Vagina (tissue), 2 donors: ENCODE data around the gene UCN2. TPM values are rescaled to one million over a fixed set of nuclear protein-coding genes. Genes with fewer than 3 reads are reported as not detected.

Experiments used
- DNase-seq, 2 donors: peaks; one replicate each; pipeline ENCODE4 v3.0.0-alpha.2; 2017; ENCODE audit errors: extremely low spot score in 2 of 2
- H3K27ac ChIP-seq: fragments of 200-600 bp; sonication (generic); one replicate; pipeline ENCODE4 v1.5.1; 2019
- H3K27me3 ChIP-seq: fragments of 200-600 bp; sonication (generic); one replicate; pipeline ENCODE4 v1.5.1; 2019
- H3K36me3 ChIP-seq, 2 donors: fragments of 200-600 bp; sonication (generic); one replicate each; pipeline ENCODE4 v1.5.1; 2017 to 2019
- H3K4me1 ChIP-seq: fragments of 200-600 bp; sonication (generic); one replicate; pipeline ENCODE4 v1.5.1; 2019
- H3K4me3 ChIP-seq, 2 donors: fragments of 200-600 bp; sonication (generic); 1 replicate in 1 of 2; 2 replicates in 1 of 2; pipeline ENCODE4 v1.5.1; 2016 to 2019
- H3K9me3 ChIP-seq: fragments of 200-600 bp; sonication (generic); one replicate; pipeline ENCODE4 v1.5.1; 2019
- CTCF ChIP-seq, 3 experiments: fragments of 450-650 bp in 2 of 3; fragments of 200-600 bp in 1 of 3; sonication (generic) in 1 of 3; IDR thresholded peaks; one replicate each; pipeline ENCODE4 v1.5.1; 2017 to 2019; ENCODE audit warnings: antibody characterized with exemption in 3 of 3, mild to moderate bottlenecking in 2 of 3, moderate library complexity in 2 of 3
- POLR2A ChIP-seq, 2 donors: fragments of 450-650 bp; IDR thresholded peaks; one replicate each; pipeline ENCODE4 v1.6.1; 2017; ENCODE audit warnings: antibody characterized with exemption in 2 of 2, mild to moderate bottlenecking in 2 of 2, moderate library complexity in 2 of 2
- POLR2AphosphoS5 ChIP-seq, 2 donors: sonication (generic); formaldehyde crosslinking; IDR thresholded peaks; one replicate each; pipeline ENCODE4 v1.9.0; 2017; ENCODE audit warnings: antibody characterized with exemption in 2 of 2, mild to moderate bottlenecking in 2 of 2, low read depth in 1 of 2; ENCODE audit not compliant: insufficient read depth in 1 of 2
- intact Hi-C: fragments of 100-400 bp; cut with DNase I; formaldehyde crosslinking; loops from one replicate; pipeline ENCODE4 v1.15.1; 2023
- total RNA-seq: library from RNA; depleted of rRNA; stranded (reverse); fragments of >200 nt; gene quantifications from one replicate; pipeline ENCODE4 v1.2.3, GENCODE V29; 2016

Gene UCN2
- total RNA-seq, 1 donor from 2014 or later: 5.2 TPM

GRCh38 chr3:48584836-48585235 is 21.3 kb upstream of the UCN2 start:
- no peak for DNase-seq
- intact Hi-C loops: no loop called here
- peaks cover 0 to 25% of the 10 kb centered on the region in 2 donors for H3K36me3 ChIP-seq
- no peaks in the 10 kb centered on the region for H3K4me1 ChIP-seq
- H3K9me3 ChIP-seq: no peaks in the 10 kb centered on the region
- H3K4me3 ChIP-seq: no peak overlapping the region
- TF ChIP-seq POLR2A (IDR thresholded peaks at IDR 0.05) (no peak), CTCF (IDR thresholded peaks at IDR 0.05) (no peak), POLR2AphosphoS5 (IDR thresholded peaks at IDR 0.05; ENCODE audit: insufficient read depth in 1 of 2, low read depth in 1 of 2) (no peak)
- no peaks in the 10 kb centered on the region for H3K27me3 ChIP-seq
- H3K27ac ChIP-seq: no peak overlapping the region

GRCh38 chr3:48581621-48582481 is 18.3 kb upstream of the UCN2 start:
- Histone ChIP-seq H3K4me1 (no peaks in the 10 kb centered on the region), H3K4me3 (no peak overlapping the region), H3K9me3 (no peaks in the 10 kb centered on the region), H3K27me3 (no peaks in the 10 kb centered on the region), H3K36me3 (peaks cover 0 to 28% of the 10 kb centered on the region in 2 donors), H3K27ac (no peak overlapping the region)
- intact Hi-C loops: no loop called here
- DNase-seq: no peak
- TF ChIP-seq POLR2A (IDR thresholded peaks at IDR 0.05) (no peak), POLR2AphosphoS5 (IDR thresholded peaks at IDR 0.05; ENCODE audit: insufficient read depth in 1 of 2, low read depth in 1 of 2) (no peak), CTCF (IDR thresholded peaks at IDR 0.05) (no peak)

GRCh38 chr3:48576647-48577046 is 13.1 kb upstream of the UCN2 start:
- intact Hi-C loops: no loop called here
- peaks cover 0 to 6% of the 10 kb centered on the region in 2 donors for H3K36me3 ChIP-seq

GRCh38 chr3:48575366-48575765 is 11.8 kb upstream of the UCN2 start:
- H3K4me3 ChIP-seq: no peak overlapping the region
- H3K9me3 ChIP-seq: no peaks in the 10 kb centered on the region
- no peak for DNase-seq
- H3K27me3 ChIP-seq: no peaks in the 10 kb centered on the region
- H3K36me3 ChIP-seq: peaks cover 0 to 8% of the 10 kb centered on the region in 2 donors
- intact Hi-C loops: no loop called here
- H3K4me1 ChIP-seq: no peaks in the 10 kb centered on the region
- no peak for TF ChIP-seq POLR2AphosphoS5 (IDR thresholded peaks at IDR 0.05; ENCODE audit: insufficient read depth in 1 of 2, low read depth in 1 of 2)
- no peak for TF ChIP-seq POLR2A (IDR thresholded peaks at IDR 0.05)
- TF ChIP-seq CTCF (IDR thresholded peaks at IDR 0.05): no peak
- no peak overlapping the region for H3K27ac ChIP-seq

More at GRCh38 chr3:48576647-48577046, 13.1 kb upstream of the UCN2 start:
- DNase-seq: no peak
- no peak overlapping the region for H3K4me3 ChIP-seq
- no peaks in the 10 kb centered on the region for H3K9me3 ChIP-seq
- no peak overlapping the region for H3K27ac ChIP-seq
- H3K27me3 ChIP-seq: no peaks in the 10 kb centered on the region
- H3K4me1 ChIP-seq: no peaks in the 10 kb centered on the region
- TF ChIP-seq CTCF (IDR thresholded peaks at IDR 0.05) (no peak), POLR2A (IDR thresholded peaks at IDR 0.05) (no peak), POLR2AphosphoS5 (IDR thresholded peaks at IDR 0.05; ENCODE audit: insufficient read depth in 1 of 2, low read depth in 1 of 2) (no peak)

- H3K27ac ChIP-seq: no peak overlapping the region
- DNase-seq: no peak
- H3K36me3 ChIP-seq: peaks cover 0 to 12% of the 10 kb centered on the region in 2 donors
- H3K4me3 ChIP-seq: no peak overlapping the region
- TF ChIP-seq CTCF (IDR thresholded peaks at IDR 0.05): no peak
- TF ChIP-seq POLR2AphosphoS5 (IDR thresholded peaks at IDR 0.05; ENCODE audit: insufficient read depth in 1 of 2, low read depth in 1 of 2): no peak
- TF ChIP-seq POLR2A (IDR thresholded peaks at IDR 0.05): no peak
- intact Hi-C loops: no loop called here
- no peaks in the 10 kb centered on the region for H3K4me1 ChIP-seq
- no peaks in the 10 kb centered on the region for H3K9me3 ChIP-seq
- H3K27me3 ChIP-seq: no peaks in the 10 kb centered on the region
These were observed 10.5 kb upstream of the UCN2 start for GRCh38 chr3:48573973-48574585.
